Liver (tissue), 3 donors: ENCODE results near the gene PACRGL.

ENCODE experiments used
- ATF3 ChIP-seq: IDR thresholded peaks from 2 replicates; pipeline ENCODE4 v1.6.1; 2016; ENCODE audit warnings: antibody characterized with exemption
- EGR1 ChIP-seq, 2 donors: IDR thresholded peaks; 2 replicates each; pipeline ENCODE4 v1.6.1; 2016 to 2018; ENCODE audit warnings: antibody characterized with exemption in 2 of 2, low read depth in 2 of 2
- HNF4A ChIP-seq, 2 donors: conservative IDR thresholded peaks; 2 replicates each; pipeline ENCODE4 v1.6.1; 2016; ENCODE audit warnings: antibody characterized with exemption in 2 of 2, mild to moderate bottlenecking in 2 of 2
- MAX ChIP-seq: IDR thresholded peaks from 2 replicates; pipeline ENCODE4 v1.6.1; 2016; ENCODE audit warnings: antibody characterized with exemption
- RAD21 ChIP-seq, 2 donors: IDR thresholded peaks; 2 replicates each; pipeline ENCODE4 v1.6.1; 2016; ENCODE audit warnings: antibody characterized with exemption in 2 of 2, mild to moderate bottlenecking in 2 of 2
- SP1 ChIP-seq: IDR thresholded peaks from 2 replicates; pipeline ENCODE4 v1.6.1; 2018; ENCODE audit warnings: antibody characterized with exemption, mild to moderate bottlenecking
- TAF1 ChIP-seq: conservative IDR thresholded peaks from 2 replicates; pipeline ENCODE4 v1.6.1; 2016; ENCODE audit warnings: antibody characterized with exemption, mild to moderate bottlenecking
- YY1 ChIP-seq: IDR thresholded peaks from 2 replicates; pipeline ENCODE4 v1.6.1; 2016; ENCODE audit warnings: antibody characterized with exemption, mild to moderate bottlenecking
- TF ChIP-seq, protein P1 (sequence below): fragments of 150-350 bp; IDR thresholded peaks from 2 replicates; pipeline ENCODE4 v1.5.1; 2017; ENCODE audit warnings: improper control_type of control experiment, low read depth, low read length; ENCODE audit not compliant: missing input control
- TF ChIP-seq, protein P2 (sequence below): IDR thresholded peaks from 2 replicates; pipeline ENCODE4 v1.6.1; 2016; ENCODE audit warnings: antibody characterized with exemption, mild to moderate bottlenecking
- donor health status: healthy.
- donor health status: healthy.

DNA sequence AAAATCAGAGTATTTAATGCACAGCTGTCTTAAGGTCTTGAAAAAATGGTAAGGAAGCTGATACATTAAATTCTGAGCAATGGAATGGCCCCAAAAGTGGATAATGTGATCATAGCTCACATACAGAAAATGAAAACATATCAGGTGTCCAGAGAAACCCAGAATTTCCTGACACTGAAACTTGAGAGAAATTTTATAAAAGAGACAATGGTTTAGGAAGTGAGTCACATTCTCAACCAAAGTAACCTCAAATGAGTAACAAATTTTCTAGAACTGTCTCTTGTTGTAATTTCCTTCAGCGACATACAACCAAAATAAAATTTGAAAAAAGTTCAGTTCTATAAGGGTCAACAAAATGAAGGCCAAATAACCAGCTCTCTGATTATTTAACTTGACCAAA, 37.4 kb upstream of the PACRGL start:
- TF ChIP-seq, protein P1, sequence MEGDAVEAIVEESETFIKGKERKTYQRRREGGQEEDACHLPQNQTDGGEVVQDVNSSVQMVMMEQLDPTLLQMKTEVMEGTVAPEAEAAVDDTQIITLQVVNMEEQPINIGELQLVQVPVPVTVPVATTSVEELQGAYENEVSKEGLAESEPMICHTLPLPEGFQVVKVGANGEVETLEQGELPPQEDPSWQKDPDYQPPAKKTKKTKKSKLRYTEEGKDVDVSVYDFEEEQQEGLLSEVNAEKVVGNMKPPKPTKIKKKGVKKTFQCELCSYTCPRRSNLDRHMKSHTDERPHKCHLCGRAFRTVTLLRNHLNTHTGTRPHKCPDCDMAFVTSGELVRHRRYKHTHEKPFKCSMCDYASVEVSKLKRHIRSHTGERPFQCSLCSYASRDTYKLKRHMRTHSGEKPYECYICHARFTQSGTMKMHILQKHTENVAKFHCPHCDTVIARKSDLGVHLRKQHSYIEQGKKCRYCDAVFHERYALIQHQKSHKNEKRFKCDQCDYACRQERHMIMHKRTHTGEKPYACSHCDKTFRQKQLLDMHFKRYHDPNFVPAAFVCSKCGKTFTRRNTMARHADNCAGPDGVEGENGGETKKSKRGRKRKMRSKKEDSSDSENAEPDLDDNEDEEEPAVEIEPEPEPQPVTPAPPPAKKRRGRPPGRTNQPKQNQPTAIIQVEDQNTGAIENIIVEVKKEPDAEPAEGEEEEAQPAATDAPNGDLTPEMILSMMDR: no peak
- TF ChIP-seq HNF4A (conservative IDR thresholded peaks at IDR 0.05) (no peak), TAF1 (no peak), RAD21 (IDR thresholded peaks at IDR 0.05) (no peak), MAX (no peak), EGR1 (IDR thresholded peaks at IDR 0.05; ENCODE audit: low read depth in 2 of 2) (no peak), YY1 (no peak), ATF3 (no peak), SP1 (no peak)
- TF ChIP-seq, protein P2, sequence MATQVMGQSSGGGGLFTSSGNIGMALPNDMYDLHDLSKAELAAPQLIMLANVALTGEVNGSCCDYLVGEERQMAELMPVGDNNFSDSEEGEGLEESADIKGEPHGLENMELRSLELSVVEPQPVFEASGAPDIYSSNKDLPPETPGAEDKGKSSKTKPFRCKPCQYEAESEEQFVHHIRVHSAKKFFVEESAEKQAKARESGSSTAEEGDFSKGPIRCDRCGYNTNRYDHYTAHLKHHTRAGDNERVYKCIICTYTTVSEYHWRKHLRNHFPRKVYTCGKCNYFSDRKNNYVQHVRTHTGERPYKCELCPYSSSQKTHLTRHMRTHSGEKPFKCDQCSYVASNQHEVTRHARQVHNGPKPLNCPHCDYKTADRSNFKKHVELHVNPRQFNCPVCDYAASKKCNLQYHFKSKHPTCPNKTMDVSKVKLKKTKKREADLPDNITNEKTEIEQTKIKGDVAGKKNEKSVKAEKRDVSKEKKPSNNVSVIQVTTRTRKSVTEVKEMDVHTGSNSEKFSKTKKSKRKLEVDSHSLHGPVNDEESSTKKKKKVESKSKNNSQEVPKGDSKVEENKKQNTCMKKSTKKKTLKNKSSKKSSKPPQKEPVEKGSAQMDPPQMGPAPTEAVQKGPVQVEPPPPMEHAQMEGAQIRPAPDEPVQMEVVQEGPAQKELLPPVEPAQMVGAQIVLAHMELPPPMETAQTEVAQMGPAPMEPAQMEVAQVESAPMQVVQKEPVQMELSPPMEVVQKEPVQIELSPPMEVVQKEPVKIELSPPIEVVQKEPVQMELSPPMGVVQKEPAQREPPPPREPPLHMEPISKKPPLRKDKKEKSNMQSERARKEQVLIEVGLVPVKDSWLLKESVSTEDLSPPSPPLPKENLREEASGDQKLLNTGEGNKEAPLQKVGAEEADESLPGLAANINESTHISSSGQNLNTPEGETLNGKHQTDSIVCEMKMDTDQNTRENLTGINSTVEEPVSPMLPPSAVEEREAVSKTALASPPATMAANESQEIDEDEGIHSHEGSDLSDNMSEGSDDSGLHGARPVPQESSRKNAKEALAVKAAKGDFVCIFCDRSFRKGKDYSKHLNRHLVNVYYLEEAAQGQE: no peak
